Ramos (cell line): ENCODE measurements around the gene RBFOX1.

Source experiments
- in situ Hi-C: fragments of 300-500 bp; cut with MboI; formaldehyde crosslinking; loops from one replicate; pipeline ENCODE4 v1.14.3; 2022; ENCODE audit warnings: low sequenced_read_pairs; ENCODE audit not compliant: unreplicated experiment

The RBFOX1 gene

GRCh38 chr16:7400117-7400890 is 67.7 kb downstream of the RBFOX1 start:
- in situ Hi-C loops: no loop called here

- in situ Hi-C loops: no loop called here
Measured at GRCh38 chr16:7404217-7404616, 71.6 kb downstream of the RBFOX1 start.

GRCh38 chr16:7405166-7405565 is 72.5 kb downstream of the RBFOX1 start:
- in situ Hi-C loops: no loop called here

GRCh38 chr16:7408700-7409365 is 76.2 kb downstream of the RBFOX1 start:
- in situ Hi-C loops: no loop called here

GRCh38 chr16:7419441-7419840 is 86.8 kb downstream of the RBFOX1 start:
- in situ Hi-C loops: no loop called here

GRCh38 chr16:7420079-7420478 is 87.4 kb downstream of the RBFOX1 start:
- in situ Hi-C loops: no loop called here

- in situ Hi-C loops: no loop called here
Measured at GRCh38 chr16:7420843-7421242, 88.2 kb downstream of the RBFOX1 start.

- in situ Hi-C loops: no loop called here
Measured at GRCh38 chr16:7421578-7421977, 88.9 kb downstream of the RBFOX1 start.

GRCh38 chr16:7422036-7422888 is 89.6 kb downstream of the RBFOX1 start:
- in situ Hi-C loops: no loop called here

- in situ Hi-C loops: no loop called here
Measured at GRCh38 chr16:7423434-7424044, 90.9 kb downstream of the RBFOX1 start.

- in situ Hi-C loops: no loop called here
Measured at GRCh38 chr16:7426161-7426560, 93.5 kb downstream of the RBFOX1 start.

- in situ Hi-C loops: no loop called here
Measured at GRCh38 chr16:7431723-7432122, 99.1 kb downstream of the RBFOX1 start.

- in situ Hi-C loops: no loop called here
Measured at GRCh38 chr16:7436306-7436705, 103.7 kb downstream of the RBFOX1 start.

GRCh38 chr16:7437135-7437804 is 104.6 kb downstream of the RBFOX1 start:
- in situ Hi-C loops: no loop called here

GRCh38 chr16:7437843-7438242 is 105.2 kb downstream of the RBFOX1 start:
- in situ Hi-C loops: no loop called here

- in situ Hi-C loops: no loop called here
Measured at GRCh38 chr16:7438601-7439000, 106.0 kb downstream of the RBFOX1 start.

- in situ Hi-C loops: no loop called here
Measured at GRCh38 chr16:7439518-7439917, 106.9 kb downstream of the RBFOX1 start.

GRCh38 chr16:7440886-7441400 is 108.3 kb downstream of the RBFOX1 start:
- in situ Hi-C loops: no loop called here

GRCh38 chr16:7442050-7442449 is 109.4 kb downstream of the RBFOX1 start:
- in situ Hi-C loops: no loop called here

GRCh38 chr16:7443142-7443541 is 110.5 kb downstream of the RBFOX1 start:
- in situ Hi-C loops: no loop called here
